Gastrocnemius medialis (tissue), 4 donors: ENCODE measurements around the gene BBS10.

Source experiments
- POLR2A ChIP-seq, 2 donors: fragments of 450-650 bp; IDR thresholded peaks; one replicate each; pipeline ENCODE4 v1.6.1; 2017; ENCODE audit warnings: antibody characterized with exemption in 2 of 2, mild to moderate bottlenecking in 2 of 2, moderate library complexity in 2 of 2
- TF ChIP-seq, protein P1 (sequence below), 5 experiments: fragments of 450-650 bp in 3 of 5; fragments of 200-600 bp in 2 of 5; sonication (generic) in 2 of 5; IDR thresholded peaks in 4 of 5; conservative IDR thresholded peaks in 1 of 5; 1 replicate in 4 of 5; 2 replicates in 1 of 5; pipeline ENCODE4 v1.5.1; 2016 to 2019; ENCODE audit warnings: antibody characterized with exemption in 5 of 5, mild to moderate bottlenecking in 3 of 5, moderate library complexity in 3 of 5

GRCh38 chr12:76345569-76345968 is 2.6 kb downstream of the BBS10 start:
- TF ChIP-seq, protein P1, sequence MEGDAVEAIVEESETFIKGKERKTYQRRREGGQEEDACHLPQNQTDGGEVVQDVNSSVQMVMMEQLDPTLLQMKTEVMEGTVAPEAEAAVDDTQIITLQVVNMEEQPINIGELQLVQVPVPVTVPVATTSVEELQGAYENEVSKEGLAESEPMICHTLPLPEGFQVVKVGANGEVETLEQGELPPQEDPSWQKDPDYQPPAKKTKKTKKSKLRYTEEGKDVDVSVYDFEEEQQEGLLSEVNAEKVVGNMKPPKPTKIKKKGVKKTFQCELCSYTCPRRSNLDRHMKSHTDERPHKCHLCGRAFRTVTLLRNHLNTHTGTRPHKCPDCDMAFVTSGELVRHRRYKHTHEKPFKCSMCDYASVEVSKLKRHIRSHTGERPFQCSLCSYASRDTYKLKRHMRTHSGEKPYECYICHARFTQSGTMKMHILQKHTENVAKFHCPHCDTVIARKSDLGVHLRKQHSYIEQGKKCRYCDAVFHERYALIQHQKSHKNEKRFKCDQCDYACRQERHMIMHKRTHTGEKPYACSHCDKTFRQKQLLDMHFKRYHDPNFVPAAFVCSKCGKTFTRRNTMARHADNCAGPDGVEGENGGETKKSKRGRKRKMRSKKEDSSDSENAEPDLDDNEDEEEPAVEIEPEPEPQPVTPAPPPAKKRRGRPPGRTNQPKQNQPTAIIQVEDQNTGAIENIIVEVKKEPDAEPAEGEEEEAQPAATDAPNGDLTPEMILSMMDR (IDR thresholded peaks at IDR 0.05 in 4 of 5, conservative IDR thresholded peaks at IDR 0.05 in 1 of 5), result no peak
- TF ChIP-seq POLR2A (IDR thresholded peaks at IDR 0.05), result no peak
